HG03159 (cell line): ENCODE data around the gene CCNJL.

Experiments used
- ATAC-seq: cut with Tn5 transposase; IDR thresholded peaks from one replicate; pipeline ENCODE4 v1.9.1; 2021; ENCODE audit warnings: mild to moderate bottlenecking, moderate library complexity; ENCODE audit not compliant: unreplicated experiment

Gene CCNJL

GRCh38 chr5:160293901-160294561 is 18.3 kb downstream of the CCNJL start:
- no peak for ATAC-seq

- no peak for ATAC-seq
Measured at GRCh38 chr5:160293386-160293785, 19.0 kb downstream of the CCNJL start.

DNA sequence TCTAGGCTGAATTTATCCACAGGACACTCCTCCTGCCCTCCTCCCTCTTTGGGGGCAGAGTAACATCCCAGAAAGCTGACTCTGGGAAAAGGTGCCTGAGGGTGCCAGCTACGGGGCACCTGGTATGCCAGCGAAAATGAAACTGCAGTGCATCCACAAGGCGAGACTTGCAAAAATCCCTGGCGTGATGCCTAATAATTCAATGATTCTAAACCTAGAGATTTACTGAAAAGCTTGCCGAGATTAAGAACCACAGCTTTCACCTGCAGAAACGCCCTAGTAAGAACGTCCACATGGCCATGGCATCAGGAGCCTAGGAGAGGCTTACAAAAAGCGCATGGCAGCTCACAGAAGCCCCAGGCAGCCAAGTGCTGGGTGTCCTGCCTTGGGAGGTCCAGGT is 20.9 kb downstream of the CCNJL start:
- ATAC-seq, result no peak

DNA sequence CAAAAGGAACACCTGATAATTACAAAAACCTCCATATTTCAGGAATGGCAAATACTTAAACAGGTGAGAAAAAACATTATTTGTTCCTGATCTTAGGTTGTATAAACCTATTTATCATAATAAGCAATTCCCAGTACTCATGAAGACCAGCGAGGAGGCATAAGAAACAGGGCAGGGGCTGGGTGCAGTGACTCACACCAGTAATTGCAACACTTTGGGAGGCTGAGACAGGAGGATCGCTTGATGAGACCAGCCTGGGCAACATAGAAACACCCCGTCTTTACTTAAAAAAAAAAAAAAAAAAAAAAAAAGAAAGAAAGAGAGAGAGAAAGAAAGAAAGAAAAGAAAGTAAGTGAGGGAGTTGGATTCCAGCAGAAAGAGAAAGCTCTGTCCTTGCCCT is 21.6 kb downstream of the CCNJL start:
- no peak for ATAC-seq

GRCh38 chr5:160289721-160290120 is 22.6 kb downstream of the CCNJL start:
- ATAC-seq, result no peak

GRCh38 chr5:160289356-160289651 is 23.1 kb downstream of the CCNJL start:
- no peak for ATAC-seq

DNA sequence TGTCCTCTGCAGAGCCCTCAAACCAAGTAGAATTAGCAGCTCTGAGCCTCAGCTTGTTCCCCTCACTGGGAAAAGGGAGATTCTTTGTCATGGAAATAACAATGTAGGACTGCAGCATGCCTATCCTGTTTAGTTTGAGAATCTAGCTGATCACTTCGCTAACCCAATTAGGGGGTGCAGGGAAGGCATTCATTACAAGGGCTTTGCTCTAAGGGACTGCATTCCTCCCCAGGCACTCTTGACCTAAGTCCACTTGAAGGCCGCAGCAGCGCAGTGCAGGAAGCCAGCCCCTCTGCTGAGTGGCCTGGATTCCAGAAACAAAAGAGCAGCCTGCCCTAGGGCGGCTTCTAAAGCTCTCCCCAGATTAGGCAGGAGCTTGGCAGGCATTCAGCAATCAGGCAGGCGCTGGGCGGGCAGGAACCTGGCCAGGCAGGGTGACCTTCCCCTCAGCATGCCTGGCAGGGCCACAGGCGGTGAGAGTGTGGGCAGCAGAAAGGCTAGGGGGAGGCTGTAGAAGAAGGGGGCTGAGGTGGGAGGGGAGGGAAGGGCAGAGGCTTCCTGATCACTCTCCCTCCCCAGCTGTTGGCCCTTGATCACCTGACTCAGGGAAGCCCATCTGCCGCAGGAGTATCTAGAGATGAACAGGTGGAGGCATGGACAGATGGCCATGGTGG is 24.8 kb downstream of the CCNJL start:
- no peak for ATAC-seq

DNA sequence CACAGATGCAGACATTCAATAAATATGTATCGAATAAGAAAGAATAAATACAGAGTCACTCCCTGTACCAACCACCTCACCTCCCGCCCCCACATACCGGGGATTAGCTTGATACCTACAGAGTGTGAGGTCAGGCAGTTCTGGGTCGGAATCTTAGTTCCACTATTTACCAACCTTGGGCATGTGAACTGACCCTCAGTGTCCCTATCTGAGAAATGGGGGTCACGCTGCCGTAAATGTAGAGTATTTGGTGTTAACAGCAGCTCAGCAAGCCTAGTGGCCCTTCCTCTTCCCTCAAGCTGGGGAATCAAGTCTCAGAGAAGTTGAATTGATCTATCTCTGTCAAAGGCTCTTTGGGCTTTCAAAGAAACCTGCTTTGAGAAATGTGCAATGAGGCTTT is 25.4 kb downstream of the CCNJL start:
- no peak for ATAC-seq

GRCh38 chr5:160285316-160285715 is 27.0 kb downstream of the CCNJL start:
- ATAC-seq, result no peak

- no peak for ATAC-seq
Measured at GRCh38 chr5:160284291-160284873, 28.0 kb downstream of the CCNJL start.

DNA sequence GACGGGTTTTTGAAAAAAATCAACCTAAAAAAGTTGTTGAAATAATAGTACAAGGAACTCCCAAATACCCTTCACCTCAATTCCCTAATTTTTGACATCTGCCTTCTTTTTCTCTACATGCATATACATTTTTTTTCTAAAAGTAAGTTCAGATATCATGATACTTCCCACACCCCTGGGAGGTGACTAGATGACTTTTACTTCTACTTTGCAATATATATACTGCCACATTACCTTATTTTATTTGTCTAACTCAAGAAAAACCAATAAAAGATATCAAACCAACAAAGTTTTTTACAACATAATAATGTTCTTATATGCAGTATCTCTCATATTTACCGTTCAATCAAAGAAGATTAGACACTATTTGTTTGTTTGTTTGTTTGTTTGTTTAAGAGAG is 31.1 kb downstream of the CCNJL start:
- no peak for ATAC-seq

DNA sequence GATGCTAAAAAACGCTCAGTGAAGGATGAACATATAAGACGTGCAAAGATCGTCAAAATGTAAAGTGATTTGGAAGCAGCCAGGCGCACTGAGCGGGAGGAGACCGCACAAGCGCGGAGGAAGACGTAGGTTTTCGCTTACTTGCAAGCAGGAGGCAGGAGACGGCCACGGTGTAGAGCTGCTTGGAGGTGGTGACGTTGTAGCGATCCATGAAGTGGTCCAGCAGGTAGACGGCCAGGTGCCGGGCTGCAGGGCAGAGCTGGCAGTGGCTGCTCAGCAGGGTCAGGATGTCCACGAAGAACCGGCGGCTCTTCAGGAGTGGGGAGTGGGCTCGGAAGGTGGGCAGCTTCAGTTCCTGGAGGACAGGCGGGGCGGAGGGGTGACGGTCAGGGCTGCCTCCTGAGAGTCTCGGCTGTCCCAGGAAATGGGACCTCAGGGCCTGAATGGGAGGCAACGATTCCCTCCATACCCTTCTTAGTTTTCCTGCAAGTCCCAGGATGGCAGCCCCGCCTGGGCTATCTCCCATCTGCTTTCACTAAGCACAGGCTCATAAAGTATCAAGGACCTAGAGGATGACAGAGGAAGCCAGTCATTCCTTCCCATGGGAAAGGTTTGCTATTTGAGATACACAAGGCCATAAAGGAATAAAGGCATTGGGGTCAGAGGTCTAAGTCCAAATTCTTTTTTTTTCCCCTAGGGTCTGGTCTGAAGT is 31.8 kb downstream of the CCNJL start:
- no peak for ATAC-seq

DNA sequence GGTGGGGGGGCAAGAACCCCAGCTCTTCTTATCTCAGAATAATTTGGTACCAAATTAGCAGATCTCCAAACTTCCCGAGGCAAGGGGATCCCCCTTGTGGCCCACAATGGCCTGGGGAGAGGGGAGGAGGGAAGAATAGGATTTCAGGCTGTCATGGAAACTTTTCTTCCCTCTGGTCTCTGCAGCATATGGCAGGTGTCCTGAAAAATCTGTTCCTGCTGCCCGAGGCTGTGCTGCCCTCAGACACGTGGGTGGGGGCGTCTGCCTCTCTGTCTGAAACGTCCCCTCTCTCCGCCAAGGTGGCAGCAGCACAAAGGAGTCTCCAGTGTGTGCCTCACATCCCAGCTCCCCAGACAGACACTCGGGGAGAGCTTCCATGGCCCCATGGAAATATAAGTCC is 34.0 kb downstream of the CCNJL start:
- no peak for ATAC-seq

GRCh38 chr5:160274483-160274931 is 37.9 kb downstream of the CCNJL start:
- no peak for ATAC-seq

DNA sequence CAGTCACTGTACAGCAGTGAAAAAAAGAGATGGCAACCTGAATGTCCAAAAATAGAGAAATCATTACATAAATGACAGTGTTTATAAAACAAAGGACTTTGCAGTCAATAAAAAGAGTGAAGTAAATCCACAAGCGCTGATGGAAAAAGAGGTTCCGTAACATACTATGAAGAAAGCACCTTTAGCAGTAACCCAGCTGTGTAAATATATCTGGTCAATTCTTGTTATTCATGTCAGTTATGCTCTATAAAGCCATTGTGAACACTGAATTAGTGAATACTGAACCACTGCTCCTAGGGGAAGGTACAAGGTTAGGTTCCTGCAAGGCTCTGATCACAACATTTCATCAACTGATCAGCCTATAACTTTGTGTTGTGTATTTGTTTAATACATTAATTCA is 39.5 kb downstream of the CCNJL start:
- ATAC-seq, result no peak

- no peak for ATAC-seq
Measured at GRCh38 chr5:160272264-160272663, 40.1 kb downstream of the CCNJL start.

DNA sequence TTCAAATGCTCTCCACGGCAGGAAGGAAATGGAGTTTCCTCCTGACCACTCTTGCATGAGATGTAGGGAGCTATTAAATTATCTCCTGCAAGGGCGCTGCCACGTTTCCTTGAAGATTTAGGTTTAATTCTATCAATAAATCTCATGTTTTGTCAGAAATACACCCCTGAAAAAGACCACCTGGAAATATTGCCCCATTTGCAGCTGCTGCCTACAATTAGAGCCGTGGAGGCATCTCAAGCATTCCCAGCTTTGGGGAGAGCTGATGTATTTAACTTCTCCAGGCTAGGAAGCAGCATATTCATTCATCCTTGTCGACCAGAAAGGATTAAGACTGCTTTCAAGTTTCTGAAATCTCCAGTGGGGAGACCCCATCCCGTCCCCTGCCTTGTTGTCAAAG is 40.5 kb downstream of the CCNJL start:
- ATAC-seq, result no peak

DNA sequence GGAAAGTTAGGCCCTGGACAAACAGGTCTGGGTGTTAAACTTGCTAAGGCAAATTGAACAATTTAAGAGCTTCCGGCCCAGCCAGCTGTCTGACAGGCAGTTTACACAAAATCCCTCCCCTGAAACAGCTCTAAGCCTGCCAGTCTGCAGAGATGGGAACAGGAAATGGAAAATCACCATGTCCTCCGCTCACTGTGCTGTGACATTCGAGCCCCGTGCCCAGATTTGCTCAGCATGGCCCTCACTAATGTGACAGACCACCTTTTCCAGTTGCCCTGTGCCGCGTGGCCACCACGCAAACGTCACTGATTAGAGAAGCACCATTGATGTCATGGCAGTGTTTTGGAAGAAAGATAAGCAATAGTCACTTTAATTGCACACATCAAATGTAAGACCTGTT is 41.0 kb downstream of the CCNJL start:
- no peak for ATAC-seq

DNA sequence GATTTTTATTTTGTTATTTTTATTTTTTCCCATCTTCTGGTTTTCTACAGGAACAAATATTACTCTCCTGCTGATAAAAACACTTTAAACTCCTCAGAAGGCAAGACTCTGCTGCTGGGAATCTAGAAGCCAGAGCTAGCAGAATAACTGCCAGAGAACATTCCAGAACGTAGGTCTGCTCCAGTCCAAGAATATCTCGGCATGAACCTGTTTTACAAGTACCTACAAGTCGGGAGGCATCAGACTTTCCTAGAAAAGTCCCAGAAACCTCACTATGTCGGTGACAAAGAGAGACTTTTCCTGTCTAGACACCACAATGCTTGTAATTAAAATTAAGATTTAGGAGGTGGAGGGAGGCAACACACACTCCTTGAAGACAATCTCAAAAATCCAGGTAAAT is 41.7 kb downstream of the CCNJL start:
- no peak for ATAC-seq

- no peak for ATAC-seq
Measured at GRCh38 chr5:160269017-160269416, 43.3 kb downstream of the CCNJL start.

- ATAC-seq, result no peak
Measured at GRCh38 chr5:160268121-160268520, 44.2 kb downstream of the CCNJL start.

DNA sequence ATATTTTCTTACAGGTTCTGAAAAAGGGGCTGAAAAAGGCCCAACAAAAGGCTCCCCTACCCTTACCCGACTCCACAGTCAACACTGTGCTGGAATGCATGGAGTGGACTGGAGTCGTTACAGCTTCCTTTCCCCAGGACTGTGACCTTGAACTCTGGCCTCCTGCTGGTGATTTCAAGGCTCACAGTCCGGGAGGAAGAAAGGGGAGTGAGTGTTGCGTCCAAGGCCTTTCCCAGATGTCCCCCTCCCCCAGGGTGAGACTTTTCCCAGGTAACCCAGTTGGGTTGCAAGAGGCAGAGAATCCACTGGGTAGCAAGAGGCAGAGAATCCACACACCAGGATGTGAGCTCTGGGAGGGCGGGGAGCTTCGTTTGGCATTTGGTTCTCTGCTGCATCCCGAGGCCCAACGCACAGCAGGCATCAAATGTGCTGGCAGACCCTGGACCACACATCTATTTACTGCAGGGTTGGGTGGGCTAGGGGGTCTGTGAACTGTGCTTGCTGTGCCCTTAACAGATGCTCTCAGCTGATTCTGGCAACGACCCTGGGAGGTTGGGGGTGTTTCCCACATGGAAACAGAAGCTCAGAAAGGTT is 45.5 kb downstream of the CCNJL start:
- ATAC-seq, result no peak
